Stimulated activated CD8-positive, alpha-beta memory T cell treated with anti-CD3 and anti-CD28 coated beads, Interleukin-4, amount 100 ng/mL, for 4 hours (primary cell): ENCODE measurements around the gene MMP15.

Experiments used
- DNase-seq, 2 donors: peaks; one replicate each; pipeline ENCODE4 v3.0.0-alpha.2; 2020; ENCODE audit warnings: low read depth in 2 of 2, low spot score in 1 of 2

MMP15 gene

GRCh38 chr16:58018803-58019202 is 6.8 kb upstream of the MMP15 start:
- no peak for DNase-seq

DNA sequence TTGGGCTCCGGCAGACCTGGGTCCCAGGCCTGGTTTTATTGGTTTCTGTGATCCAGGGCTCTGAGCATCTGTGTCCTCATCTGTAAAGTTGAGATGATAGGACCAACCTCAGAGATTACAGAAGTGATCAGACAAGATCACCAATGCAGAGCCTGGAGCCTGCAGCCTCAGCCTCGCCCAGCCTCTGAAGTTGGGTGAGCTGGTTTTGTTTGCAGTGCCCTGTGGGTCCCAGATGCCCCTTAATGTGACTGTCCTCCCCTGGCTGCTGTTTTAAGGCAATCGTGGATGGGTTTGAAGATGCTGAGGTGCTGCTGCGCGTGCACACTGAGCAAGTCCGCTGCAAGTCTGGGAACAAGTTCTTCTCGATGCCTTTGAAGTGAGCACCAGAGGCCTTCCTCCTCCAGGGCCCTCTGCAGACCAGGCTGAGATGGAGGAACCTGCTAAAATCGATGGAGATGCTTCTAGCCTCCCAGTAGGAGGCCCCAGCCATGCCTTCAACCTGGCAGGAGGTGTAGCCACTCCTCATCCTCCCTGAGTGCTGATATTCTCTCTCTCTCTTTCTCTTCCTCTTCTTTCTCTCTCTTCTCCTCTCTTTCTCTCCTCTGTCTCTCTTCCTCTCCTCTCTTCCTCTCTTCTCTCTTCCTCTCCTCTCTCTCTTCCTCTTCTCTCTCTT is 5.6 kb upstream of the MMP15 start:
- DNase-seq = no peak

- DNase-seq = peak; percentile 38 to 47
Observed at GRCh38 chr16:58020628-58021521, 4.7 kb upstream of the MMP15 start.

DNA sequence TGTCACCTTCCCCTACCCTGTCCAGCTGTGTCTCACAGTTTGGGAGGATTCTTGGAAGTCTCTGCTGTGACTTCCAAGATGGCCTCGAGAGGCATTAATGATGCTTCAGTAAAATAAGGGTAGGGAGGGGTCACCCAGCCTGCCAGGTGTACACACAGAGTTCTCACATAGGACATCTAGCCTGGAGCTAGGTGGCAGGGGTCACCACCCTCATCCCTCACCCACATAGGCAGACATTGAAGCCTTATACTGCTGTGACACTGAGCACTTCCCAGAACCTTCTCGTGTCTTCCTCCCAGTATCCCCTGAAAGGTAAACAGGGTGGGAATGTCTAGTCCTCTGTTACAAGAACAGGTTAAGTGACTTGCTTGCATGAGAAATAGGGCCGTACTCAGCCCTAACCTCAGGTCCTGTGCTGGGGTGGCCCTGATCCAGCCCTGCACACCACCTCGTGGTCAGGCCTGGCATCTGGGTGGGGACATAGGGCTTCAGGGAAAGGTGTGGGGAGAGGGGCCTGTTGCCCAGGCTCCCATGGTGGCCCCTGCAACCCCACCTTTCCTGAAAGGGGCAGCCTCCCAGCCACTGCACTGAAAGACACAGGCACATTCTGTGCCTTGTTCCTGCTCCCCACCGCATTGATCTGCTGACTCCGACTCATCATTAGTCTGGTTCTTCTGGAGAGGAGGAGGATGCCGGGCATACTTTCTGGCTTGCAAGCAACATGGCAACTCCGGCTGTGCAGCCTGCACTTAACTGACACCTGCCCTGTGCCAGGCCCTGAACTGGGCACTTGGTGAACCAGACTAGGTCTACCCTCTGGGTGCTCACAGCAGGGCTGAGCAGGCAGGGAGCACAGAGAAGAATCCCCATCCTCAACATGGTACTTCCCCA is 3.6 kb upstream of the MMP15 start:
- DNase-seq = no peak

GRCh38 chr16:58022601-58023371 is 2.8 kb upstream of the MMP15 start:
- DNase-seq = no peak

- no peak for DNase-seq
Observed at GRCh38 chr16:58024486-58025350, 836 bp upstream of the MMP15 start.

GRCh38 chr16:58026139-58026704 is 668 bp downstream of the MMP15 start:
- no peak for DNase-seq

- no peak for DNase-seq
Observed at GRCh38 chr16:58026705-58027160, 1.2 kb downstream of the MMP15 start.

GRCh38 chr16:58027161-58027915 is 1.8 kb downstream of the MMP15 start:
- DNase-seq = no peak

DNA sequence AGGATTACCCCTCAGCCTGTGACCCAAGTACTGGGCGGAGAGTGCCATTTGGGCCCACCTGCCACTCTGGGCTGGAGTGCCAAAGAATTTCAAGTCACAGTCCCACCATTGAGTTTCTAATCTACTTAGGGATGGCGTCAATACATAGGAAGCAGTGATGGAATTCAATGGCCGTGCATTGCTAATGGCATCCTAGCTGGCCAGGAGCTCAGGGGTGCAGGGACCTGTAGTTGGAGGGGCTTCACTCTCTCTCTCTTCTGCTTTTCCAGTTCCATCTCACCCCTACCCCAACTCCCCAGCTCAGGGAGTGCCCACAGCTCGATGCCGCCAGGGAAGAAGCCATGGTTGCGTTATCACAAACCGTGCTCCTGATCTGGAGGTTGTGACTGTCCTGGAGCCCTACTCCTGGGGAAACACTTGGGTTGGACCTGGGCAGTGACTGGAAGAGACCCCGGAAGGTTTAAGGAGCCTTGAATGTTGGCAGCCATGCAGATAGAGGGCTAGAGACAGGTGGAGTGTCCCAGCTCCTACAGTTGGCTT is 2.4 kb downstream of the MMP15 start:
- DNase-seq = no peak

- no peak for DNase-seq
Observed at GRCh38 chr16:58028541-58029070, 3.1 kb downstream of the MMP15 start.

GRCh38 chr16:58029410-58029809 is 3.9 kb downstream of the MMP15 start:
- no peak for DNase-seq

DNA sequence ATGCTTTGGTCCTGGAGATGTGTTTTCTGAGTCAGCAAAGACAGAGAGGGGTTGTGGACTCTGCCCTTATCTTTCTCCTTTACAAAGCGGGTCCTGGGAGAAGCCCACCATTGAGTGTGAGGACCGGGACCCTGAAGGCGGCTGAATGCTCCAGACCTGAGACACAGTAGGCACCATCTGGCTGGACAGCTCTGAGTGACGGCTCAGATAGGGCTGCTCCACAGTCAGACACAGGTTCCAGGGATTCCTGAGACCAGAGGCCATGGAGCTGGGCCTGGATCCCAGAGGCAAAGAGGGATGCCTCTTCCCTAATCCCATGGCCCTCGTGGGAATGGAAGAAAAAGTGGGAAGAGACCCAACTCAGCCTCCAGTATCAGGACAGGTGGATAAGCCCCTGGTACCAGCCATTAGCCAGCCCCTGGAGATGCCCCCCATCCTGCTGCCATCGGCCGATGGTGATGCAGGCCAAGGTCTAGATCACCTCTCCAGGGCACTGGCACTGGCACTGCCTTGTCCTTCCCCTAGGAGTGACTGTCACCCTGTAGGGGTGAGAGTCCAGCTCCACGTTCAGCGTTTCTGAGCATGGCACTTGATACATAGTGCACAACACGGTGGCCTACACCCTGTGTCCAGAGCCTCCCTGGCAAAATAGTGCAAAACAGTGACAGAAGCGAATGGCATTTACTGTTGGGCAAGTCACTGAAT is 4.7 kb downstream of the MMP15 start:
- no peak for DNase-seq

- DNase-seq = no peak
Observed at GRCh38 chr16:58031016-58031800, 5.7 kb downstream of the MMP15 start.

DNA sequence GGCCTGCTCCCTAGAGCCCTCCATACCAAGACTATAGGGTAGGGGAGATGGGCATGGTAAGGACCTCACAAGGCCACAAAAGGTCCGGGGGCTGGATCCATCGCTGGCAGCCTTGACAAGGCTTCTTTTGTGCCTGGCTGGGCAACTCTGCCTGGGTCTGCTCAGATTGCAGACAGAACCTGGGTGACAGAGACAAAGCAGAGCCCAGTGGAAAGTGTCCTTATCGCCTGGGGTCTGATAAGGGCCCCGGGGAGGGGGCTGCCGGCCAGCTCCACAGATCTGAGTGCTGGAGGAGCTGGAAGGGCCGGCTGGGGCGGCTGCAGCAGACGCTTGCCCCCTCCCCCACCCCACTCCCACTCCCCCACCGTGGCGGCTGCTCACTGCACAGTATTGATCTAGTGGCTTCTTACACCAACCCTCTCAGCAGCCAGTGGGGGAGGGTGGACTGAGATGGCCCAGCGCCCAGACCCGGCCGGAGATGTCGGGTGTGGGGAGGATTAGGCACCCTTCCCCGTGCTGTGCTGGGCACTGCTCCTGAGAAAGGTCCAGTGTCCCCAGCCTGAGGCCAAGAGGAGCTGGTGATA is 7.2 kb downstream of the MMP15 start:
- DNase-seq = no peak

- no peak for DNase-seq
Observed at GRCh38 chr16:58034128-58034685, 8.7 kb downstream of the MMP15 start.
